HL-60/S4 treated with retinoic acid at 250 ng/mL for 4 days and 3 days (cell line): Measurements from ENCODE around the gene TPSD1.
"Not testable (repeated sequence)": the region's sequence is repeated elsewhere in the genome, so short reads cannot be mapped to it uniquely, and the experiment has no call there.

Source experiments
- in situ Hi-C: fragments of 300-500 bp; cut with MboI; formaldehyde crosslinking; loops from 2 replicates; pipeline ENCODE4 v1.7.0; 2022; ENCODE audit warnings: low sequenced_read_pairs

The TPSD1 gene

DNA sequence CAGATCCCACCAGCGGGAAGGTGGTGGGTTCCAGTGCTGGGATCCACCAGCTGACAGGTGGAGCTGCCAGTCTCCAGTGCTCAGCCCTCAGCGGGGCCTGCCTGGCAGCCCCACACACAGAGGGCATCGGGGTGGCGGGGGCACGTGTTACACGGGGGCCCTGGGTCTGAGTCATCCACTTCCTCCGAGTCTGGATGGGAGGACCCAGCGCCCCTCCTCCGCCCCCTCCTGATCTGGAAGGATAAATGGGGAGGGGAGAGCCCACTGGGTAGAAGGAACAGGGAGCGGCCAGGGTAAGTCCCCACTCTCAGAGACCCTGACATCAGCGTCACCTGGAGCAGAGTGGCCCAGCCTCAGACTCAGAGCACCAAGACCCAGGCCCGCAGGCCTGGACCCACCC lies 15.4 kb upstream of the TPSD1 start, which contains the start of gene TPSAB1:
TSS of gene TPSAB1 (plus strand) at position 270 of the 400 bp plus-strand sequence. CDS start 234 bp downstream, outside the sequence.
- in situ Hi-C loops, result not testable (repeated sequence)

DNA sequence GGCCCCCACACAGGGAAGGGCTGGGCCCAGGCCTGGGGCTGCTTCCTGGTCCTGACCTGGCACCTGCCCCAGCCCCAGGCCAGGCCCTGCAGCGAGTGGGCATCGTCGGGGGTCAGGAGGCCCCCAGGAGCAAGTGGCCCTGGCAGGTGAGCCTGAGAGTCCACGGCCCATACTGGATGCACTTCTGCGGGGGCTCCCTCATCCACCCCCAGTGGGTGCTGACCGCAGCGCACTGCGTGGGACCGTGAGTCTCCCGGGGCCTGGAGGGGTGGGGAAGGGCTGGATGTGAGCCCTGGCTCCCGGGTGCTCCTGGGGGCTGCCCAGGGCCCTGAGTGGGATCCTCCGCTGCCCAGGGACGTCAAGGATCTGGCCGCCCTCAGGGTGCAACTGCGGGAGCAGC lies 14.8 kb upstream of the TPSD1 start:
- in situ Hi-C loops, result not testable (repeated sequence)

DNA sequence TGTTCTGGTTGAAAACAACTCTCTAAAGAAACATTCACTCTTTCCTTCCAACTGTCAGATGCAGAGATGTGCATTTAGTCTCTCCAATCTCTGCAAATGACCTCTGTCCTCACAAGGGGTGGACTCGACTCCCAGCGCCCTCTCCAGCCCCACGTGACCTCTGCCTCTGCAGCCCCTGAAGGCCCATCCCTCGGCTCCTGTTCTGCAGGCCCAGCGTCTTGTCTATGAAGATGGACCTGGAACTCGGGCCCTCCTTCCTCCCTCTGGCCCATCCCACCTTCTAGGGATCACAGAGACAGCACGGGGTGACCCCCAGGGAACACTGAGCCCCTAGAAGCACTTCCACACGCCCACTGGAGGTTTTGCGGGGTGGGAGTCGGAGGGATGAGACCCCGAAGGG lies 12.5 kb upstream of the TPSD1 start:
- in situ Hi-C loops, result not testable (repeated sequence)

DNA sequence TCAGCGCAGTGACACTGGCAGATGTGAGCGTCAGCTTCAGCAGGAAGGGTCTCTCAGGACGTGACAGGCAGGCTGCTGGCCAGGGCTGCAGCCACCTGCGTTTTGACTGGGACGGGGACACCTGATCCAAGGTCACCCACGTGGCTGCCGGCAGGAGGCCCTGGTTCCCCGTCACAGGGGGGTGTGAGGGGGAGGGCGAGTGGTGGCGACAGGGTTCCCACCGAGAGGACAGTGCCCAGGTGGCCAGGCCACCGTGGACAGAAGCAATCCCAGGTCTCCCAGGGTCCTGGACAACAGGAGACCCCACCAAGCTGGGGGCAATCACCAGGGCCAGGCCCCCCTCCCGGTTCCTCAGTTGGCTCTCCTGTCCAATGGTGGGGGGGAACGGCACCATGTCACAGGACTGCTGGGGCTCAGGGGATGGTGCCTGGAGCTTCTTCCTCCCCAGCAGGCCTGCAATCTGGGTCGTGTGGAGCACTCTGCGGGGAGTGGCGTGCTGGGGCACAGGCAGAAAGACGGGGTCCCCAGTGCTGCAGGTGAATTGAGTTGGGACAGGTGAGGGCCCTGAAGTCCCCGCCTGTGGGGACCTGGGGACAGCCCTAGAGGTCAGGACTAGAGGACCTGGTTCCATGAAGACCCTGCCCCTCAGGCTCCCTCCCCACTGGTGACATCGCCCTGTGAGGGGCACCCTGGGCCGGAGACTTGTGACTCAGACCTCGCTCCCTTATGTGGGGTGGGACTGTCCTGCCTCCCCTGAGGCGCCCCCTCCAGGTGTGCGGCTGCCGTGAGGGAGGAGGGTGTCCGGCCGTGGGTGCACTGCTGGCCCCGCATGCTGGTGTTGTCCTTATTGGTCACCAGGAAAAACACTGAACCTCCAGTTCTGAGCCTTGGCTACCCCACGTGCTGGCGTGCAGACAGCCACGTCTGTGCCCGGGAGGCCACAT lies 11.7 kb upstream of the TPSD1 start:
- in situ Hi-C loops, result not testable (repeated sequence)

DNA sequence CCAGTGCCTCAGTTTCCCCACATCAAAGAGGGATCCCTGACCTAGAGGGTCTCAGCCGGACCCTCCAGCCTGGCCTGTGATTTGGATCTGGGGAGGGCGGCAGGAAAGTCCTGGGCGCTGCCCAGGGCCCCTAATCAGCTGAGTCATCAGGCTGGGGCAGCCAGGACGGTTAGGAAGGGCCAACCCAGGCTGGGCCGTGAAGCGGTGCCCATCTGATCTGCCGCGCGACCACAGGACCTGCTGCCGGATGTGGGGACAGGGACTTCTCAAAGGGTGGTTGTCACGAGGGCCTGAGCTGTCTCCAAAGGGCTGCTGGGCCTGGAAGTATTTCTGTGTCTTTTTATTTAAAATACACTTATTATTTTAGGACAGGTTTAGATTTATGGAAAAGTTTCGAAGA lies 11.0 kb upstream of the TPSD1 start:
- in situ Hi-C loops, result no loop called here

DNA sequence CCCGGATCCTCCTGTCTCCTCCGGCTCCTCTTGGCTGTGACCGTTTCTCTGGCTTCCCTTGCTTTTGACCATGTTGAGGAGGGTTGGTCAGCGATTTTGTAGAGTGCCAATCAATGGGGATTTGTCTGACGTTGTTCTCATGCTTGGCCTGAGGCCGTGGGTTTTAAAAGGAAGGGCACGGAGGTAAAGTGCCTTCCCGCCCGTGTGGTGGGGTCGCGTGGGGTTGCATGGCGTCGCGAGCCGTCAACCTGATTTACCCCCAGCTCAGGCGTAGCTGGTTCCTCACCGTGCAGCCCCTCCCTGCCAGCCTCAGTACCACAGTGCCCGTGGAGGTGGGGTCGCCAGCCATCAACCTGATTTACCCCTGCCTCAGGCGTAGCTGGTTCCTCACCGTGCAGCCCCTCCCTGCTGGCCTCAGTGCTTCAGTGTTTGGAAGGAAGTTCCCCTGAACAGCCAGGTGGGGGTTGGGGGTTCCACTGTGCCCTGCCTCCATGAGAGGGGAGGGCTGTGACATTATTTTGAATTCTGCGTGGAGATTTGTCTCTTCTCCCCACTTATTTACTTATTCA lies 10.3 kb upstream of the TPSD1 start:
- in situ Hi-C loops, result no loop called here

DNA sequence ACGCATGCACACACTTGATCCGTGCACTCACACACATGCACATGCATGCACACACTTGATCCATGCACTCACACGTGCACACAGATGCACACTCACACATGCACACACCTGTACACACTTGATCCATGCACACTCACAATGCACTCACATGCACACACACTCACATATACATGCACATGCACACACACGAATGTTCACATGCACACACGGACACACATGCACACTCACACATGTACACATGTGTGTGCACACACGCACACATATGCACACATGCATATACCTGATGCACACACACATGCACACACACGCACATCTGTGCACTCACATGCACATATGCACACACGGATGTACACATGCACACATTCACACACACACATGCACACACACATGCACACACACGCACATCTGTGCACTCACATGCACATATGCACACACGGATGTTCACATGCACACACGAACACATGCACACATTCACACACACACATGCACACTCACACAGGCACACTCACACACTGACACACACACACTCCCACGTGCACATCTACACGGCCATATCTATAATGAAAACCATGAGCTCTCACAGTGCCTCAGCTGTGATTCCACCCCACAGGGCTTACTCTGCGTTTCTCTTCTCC lies 7.8 kb upstream of the TPSD1 start:
- in situ Hi-C loops, result not testable (repeated sequence)

DNA sequence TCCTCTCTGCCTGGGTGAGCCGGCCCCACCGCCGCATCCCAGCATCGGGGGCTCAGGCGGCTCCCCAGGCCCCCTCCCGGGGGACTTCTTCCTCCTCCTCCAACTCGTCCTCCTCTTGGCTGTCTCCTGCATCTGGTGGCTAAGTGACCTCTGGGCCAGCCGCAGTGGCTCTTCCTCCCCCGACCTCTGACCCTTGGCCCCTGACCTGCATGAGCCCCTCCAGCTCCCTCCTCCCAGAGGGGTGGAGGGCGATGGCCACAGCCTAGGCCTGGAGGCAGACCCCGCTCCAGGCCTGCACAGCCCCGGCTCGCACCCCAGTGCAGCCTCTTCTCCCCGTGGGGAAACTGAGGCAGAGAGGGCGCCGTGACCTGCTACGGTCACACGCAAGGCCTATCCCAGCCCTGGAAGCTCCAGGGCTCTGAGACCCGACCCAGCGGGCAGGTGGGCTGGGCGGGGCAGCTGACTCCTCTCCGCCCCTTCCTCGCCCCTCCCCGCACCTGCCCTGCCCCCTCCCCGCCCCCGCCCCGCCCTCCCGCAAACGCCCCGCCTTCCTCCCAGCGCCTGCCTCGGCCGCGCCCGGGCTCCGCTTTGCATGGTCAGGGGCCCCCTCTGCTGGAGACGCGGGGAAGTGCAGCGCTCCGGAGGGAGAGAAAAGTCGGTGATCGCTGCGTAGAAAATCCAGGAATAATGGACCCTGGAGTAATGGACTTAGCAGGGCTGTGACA lies 6.7 kb upstream of the TPSD1 start:
- in situ Hi-C loops, result not testable (repeated sequence)

DNA sequence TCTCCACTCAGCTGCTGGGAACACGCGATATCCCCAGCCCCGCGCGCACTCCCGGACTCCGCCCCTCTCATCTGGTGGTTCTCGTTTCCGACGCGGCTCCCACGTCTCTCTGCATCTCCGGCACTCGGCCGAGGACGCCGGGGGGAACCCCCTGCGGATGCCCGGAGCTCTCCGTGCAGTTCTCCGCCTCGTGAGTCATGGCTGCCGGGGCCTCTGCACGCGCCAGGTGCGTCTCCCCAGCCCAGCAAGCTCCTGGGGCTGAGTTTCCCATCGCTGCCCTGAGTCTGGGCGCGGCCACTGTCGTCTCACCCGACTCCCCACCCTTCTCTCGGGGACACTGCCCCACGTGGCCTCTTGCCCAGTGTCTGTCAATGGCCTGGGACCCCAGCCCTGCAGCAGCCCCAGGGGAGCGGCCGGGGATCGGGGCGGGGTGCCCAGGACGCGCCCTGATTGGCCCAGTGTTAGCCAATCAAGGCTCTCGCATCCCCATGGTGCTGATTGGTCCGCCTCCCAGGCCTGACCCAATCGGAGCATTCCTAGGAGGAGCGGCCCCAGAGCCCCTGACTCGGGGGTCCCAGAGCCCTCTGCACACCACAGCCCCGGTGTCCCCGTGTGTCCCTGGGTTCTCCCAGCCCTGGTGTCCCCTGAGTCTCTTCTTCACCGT lies 2.0 kb upstream of the TPSD1 start:
- in situ Hi-C loops, result not testable (repeated sequence)

DNA sequence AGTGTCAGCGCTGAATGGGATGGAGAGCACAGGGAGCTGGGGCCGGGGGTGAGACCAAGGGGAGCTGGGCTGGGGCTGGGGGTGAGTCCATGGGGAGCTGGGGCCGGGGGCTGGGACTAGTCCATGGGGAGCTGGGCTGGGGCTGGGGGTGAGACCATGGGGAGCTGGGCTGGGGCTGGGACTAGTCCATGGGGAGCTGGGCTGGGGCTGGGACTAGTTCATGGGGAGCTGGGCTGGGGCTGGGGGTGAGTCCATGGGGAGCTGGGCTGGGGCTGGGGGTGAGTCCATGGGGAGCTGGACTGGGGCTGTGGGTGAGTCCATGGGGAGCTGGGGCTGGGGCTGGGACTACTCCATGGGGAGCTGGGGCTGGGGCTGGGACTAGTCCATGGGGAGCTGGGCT lies 1.0 kb upstream of the TPSD1 start:
- in situ Hi-C loops, result not testable (repeated sequence)

DNA sequence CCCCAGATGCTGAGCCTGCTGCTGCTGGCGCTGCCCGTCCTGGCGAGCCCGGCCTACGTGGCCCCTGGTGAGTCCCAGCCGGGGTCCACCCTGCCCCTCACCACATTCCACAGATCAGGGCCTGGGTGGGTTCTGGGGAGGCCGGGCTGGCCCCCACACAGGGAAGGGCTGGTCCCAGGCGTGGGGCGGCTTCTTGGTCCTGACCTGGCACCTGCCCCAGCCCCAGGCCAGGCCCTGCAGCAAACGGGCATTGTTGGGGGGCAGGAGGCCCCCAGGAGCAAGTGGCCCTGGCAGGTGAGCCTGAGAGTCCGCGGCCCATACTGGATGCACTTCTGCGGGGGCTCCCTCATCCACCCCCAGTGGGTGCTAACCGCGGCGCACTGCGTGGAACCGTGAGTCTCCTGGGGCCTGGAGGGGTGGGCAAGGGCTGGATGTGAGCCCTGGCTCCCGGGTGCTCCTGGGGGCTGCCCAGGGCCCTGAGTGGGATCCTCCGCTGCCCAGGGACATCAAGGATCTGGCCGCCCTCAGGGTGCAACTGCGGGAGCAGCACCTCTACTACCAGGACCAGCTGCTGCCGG lies 516 bp downstream of the TPSD1 start:
- in situ Hi-C loops, result not testable (repeated sequence)

DNA sequence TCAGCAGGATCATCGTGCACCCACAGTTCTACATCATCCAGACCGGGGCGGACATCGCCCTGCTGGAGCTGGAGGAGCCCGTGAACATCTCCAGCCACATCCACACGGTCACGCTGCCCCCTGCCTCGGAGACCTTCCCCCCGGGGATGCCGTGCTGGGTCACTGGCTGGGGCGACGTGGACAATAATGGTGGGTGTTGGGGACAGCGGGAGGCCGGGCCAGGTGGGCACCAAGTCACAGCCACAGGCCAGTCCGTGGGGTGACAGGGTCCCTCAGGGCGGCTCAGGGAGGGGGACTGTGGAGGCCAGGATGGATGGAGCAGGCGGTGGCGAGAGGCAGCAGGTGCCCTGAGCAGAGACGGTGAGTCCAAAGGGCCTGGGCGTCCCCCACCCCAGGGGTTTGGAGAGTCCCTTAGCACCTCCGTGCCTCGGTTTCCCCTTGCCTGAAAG lies 1.0 kb downstream of the TPSD1 start:
- in situ Hi-C loops, result no loop called here

DNA sequence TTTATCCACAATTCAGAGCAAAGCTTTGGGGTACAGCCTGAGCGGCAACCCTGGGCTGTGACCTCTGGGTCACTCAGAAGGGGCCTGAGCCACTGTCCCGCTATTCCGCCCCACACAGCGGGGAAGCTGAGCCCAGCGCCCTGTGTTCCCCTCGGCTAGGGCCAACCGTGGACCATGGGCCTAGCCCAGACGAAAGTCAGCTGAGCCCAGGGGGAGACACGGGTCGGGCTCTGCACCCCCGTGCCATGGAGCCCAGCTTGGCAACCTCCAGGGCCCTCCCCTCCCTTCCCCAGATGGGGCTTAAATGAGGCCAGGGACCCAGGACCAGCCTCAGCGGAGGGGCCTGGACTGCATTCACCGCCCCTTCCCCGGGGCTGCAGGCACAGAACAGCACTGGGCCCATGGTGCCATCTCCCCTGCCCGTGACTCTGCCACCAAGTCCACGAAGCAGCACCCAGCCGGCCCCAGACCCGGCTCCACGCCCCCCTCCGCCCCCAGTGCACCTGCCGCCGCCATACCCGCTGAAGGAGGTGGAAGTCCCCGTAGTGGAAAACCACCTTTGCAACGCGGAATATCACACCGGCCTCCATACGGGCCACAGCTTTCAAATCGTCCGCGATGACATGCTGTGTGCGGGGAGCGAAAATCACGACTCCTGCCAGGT lies 1.8 kb downstream of the TPSD1 start:
- in situ Hi-C loops, result no loop called here

DNA sequence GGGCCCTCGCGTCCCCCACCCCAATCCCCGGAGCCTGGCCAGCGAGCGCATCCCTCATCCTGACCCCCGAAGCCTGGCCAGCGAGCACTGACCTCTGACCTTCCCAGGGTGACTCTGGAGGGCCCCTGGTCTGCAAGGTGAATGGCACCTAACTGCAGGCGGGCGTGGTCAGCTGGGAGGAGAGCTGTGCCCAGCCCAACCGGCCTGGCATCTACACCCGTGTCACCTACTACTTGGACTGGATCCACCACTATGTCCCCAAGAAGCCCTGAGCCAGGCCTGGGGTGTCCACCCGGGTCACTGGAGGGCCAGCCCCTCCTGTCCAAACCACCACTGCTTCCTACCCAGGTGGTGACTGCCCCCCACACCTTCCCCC lies 2.3 kb downstream of the TPSD1 start:
- in situ Hi-C loops, result no loop called here

DNA sequence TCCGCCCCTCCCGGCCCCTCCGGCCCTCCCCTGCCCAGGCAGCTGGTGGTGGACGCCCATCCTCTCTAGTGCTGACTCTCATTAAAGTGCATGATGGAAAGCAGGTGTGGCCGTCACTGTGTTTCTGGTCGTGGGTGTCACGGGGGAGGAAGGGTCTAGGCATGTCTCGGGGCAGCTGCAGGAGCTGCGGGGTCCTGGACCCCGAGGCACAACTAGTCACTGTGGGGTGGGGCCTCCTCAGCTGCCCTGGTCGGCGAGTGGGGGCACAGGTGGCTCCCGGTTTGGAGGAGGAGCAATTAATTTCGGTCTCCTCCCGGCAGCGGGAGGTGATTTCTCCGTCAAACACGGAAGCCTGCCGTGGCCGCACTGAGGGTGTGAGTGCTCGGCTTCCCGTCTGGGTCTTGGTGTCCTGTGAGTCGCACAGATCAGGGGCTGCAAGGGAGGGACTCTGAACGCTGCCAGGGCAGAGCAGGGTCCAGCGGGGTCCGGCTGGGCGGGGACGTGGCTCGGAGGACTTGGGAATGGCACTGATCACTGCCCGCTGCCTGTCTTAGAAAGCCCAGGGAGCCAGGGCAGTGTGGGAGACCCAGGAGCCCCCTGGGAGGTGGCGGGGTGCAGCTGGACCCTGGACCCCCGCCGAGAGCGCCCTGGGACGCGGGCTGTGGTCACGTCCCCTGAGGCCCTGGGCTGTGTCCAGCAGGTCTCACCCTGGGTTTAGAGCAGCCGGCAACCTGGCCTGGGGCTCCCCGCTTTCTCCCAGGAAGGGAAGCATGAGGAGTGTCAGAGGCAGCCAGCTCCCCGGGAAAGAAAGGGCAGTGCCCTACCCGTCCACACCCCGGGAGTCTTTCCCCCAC lies 3.3 kb downstream of the TPSD1 start:
- in situ Hi-C loops, result no loop called here

DNA sequence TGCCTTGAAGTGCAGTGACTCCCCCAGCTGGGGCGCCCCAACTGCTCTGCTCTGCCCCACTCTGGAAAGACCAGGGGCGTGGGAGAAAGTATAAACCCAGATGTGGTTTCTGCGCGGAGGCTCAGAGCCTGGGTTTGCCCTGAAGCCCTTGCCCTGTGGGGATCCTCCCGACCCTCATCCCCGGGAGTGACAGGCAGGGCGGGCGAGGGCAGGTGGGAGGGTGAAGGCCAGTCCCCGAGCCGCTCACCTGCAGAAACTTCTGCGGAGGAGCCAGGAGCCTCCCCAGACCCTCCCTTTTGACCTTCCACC lies 3.8 kb downstream of the TPSD1 start:
- in situ Hi-C loops, result no loop called here

DNA sequence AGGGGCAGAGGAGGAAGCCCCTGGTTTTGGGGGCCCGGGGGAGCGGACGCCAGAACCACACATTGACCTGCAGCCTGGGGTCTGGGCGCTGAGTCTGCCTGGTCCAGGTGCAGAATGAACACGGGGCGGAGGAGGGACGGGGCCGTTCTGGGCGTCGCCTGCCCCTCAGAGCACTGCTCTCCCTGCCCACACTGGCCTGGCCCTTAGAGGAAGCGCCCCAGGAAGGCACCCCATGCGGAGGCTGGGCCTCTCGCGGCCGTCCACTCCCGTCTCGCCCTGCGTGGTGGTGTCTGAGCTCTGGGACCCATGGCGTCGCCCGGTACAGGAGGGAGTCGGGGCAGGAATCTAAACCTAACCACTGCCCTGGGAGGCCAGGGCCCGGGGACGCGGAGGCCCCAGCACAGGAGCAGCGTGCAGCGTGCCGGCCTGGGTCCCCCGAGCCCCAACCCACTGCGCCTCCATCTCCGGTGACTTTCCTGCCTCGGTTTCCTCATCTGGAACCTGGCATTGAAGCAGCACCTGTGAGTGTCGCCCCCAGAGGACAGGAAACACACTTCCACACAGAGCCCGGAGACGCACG lies 4.3 kb downstream of the TPSD1 start:
- in situ Hi-C loops, result no loop called here

DNA sequence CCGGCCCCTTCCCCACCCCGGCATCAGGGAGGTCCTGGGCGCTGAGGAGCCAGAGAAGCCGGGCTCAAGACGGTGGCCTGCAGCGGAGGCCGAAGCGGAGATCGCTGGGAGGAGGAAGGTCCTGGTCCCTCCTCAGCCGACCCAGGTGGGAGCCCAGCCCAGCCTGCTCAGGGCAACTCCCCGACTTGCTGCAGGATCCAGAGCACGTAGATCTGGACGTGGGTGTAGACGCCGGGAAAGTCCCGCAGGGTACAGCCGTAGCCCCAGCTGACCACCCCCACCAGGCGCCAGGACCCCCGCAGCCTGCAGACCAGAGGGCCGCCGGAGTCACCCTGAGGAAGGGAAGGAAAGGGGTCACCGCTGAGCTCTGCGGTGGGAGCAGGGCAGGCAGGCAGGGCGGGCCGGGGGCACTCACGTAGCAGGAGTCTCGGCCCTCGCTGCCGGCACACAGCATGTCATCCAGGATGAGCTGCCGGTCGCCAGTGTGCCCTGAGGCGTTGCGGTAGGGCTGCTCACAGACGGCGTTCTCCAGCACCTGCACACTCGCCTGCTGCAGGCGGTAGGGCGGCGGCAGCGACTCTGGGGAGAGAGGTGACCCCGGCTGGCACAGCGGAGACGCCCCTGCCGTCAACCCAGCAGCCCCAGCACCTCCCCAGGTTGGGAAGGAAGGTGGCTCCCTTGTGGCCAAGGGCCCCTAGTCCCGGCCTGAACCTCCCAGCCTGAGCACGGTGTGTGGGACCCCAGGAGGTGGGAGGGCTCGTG lies 5.4 kb downstream of the TPSD1 start:
- in situ Hi-C loops, result no loop called here
